Loucy (cell line): ENCODE measurements around the gene CLCN5.

Source experiments
- H2AFZ ChIP-seq: fragments of 200-600 bp; sonication (generic); 2 replicates; pipeline ENCODE4 v1.6.0; 2016; ENCODE audit warnings: antibody characterized with exemption, mild to moderate bottlenecking, low read length, moderate library complexity
- H3F3A ChIP-seq: fragments of 200-600 bp; 2 replicates; pipeline ENCODE4 v1.6.0; 2016; ENCODE audit warnings: antibody characterized with exemption, low read depth, mild to moderate bottlenecking
- H3K27me3 ChIP-seq: fragments of 200-600 bp; sonication (generic); 2 replicates; pipeline ENCODE4 v1.6.1; 2014; ENCODE audit warnings: low read length, mild to moderate bottlenecking; ENCODE audit not compliant: insufficient read depth, poor library complexity, severe bottlenecking
- H3K36me3 ChIP-seq: fragments of 200-600 bp; sonication (generic); 2 replicates; pipeline ENCODE4 v1.6.1; 2016; ENCODE audit warnings: low read length; ENCODE audit not compliant: insufficient read depth
- H3K4me1 ChIP-seq: fragments of 200-600 bp; sonication (generic); 2 replicates; pipeline ENCODE4 v1.5.1; 2014; ENCODE audit warnings: low read length, mild to moderate bottlenecking; ENCODE audit not compliant: insufficient read depth, poor library complexity, severe bottlenecking
- H3K4me2 ChIP-seq: fragments of 200-600 bp; sonication (generic); 2 replicates; pipeline ENCODE4 v1.6.0; 2014; ENCODE audit warnings: antibody characterized with exemption, low read length, low read depth, mild to moderate bottlenecking; ENCODE audit not compliant: poor library complexity, severe bottlenecking
- H3K4me3 ChIP-seq: fragments of 200-600 bp; sonication (generic); 2 replicates; pipeline ENCODE4 v1.5.1; 2014; ENCODE audit warnings: low read length, mild to moderate bottlenecking, mixed read lengths; ENCODE audit not compliant: poor library complexity, severe bottlenecking
- H3K79me2 ChIP-seq: fragments of 200-600 bp; sonication (generic); 2 replicates; pipeline ENCODE4 v1.6.1; 2014; ENCODE audit warnings: low read length; ENCODE audit not compliant: insufficient read depth
- H3K9ac ChIP-seq: fragments of 200-600 bp; sonication (generic); 2 replicates; pipeline ENCODE4 v1.6.0; 2014; ENCODE audit warnings: mild to moderate bottlenecking, low read depth, low read length, moderate library complexity; ENCODE audit not compliant: poor library complexity, severe bottlenecking
- H3K9me2 ChIP-seq: fragments of 200-600 bp; sonication (generic); replicated peaks from 2 replicates; pipeline ENCODE4 v1.6.1; 2016; ENCODE audit warnings: low read depth, low read length, mixed read lengths
- H3K9me3 ChIP-seq: fragments of 200-600 bp; sonication (generic); 2 replicates; pipeline ENCODE4 v1.6.1; 2014; ENCODE audit warnings: mild to moderate bottlenecking, antibody characterized with exemption, low read length, low read depth; ENCODE audit not compliant: insufficient read depth
- H4K20me1 ChIP-seq: fragments of 200-600 bp; sonication (generic); 2 replicates; pipeline ENCODE4 v1.6.0; 2014; ENCODE audit warnings: antibody characterized with exemption, low read length, mild to moderate bottlenecking; ENCODE audit not compliant: insufficient read depth, poor library complexity, severe bottlenecking
- EZH2phosphoT487 ChIP-seq: fragments of 200-600 bp; IDR thresholded peaks from 2 replicates; pipeline ENCODE4 v1.6.1; 2018; ENCODE audit warnings: antibody characterized with exemption, mild to moderate bottlenecking, moderate library complexity, borderline replicate concordance
- TF ChIP-seq, protein P1 (sequence below): fragments of 200-600 bp; sonication (generic); conservative IDR thresholded peaks from 2 replicates; pipeline ENCODE4 v1.5.1; 2014; ENCODE audit warnings: mild to moderate bottlenecking, antibody characterized with exemption, low read length

CLCN5 gene

GRCh38 chrX:50049228-50049627 lies 126.8 kb downstream of the CLCN5 start:
- H3F3A ChIP-seq, result no peaks in the 10 kb centered on the region
- no peak overlapping the region for H3K4me3 ChIP-seq
- no peaks in the 10 kb centered on the region for H3K27me3 ChIP-seq
- no peak overlapping the region for H3K9ac ChIP-seq
- no peaks in the 10 kb centered on the region for H3K4me1 ChIP-seq
- H2AFZ ChIP-seq, result no peak overlapping the region
- H4K20me1 ChIP-seq, result no peaks in the 10 kb centered on the region
- H3K9me3 ChIP-seq, result no peaks in the 10 kb centered on the region
- H3K36me3 ChIP-seq, result no peaks in the 10 kb centered on the region
- H3K4me2 ChIP-seq, result no peak overlapping the region
- no peaks in the 10 kb centered on the region for H3K9me2 ChIP-seq
- TF ChIP-seq, protein P1, sequence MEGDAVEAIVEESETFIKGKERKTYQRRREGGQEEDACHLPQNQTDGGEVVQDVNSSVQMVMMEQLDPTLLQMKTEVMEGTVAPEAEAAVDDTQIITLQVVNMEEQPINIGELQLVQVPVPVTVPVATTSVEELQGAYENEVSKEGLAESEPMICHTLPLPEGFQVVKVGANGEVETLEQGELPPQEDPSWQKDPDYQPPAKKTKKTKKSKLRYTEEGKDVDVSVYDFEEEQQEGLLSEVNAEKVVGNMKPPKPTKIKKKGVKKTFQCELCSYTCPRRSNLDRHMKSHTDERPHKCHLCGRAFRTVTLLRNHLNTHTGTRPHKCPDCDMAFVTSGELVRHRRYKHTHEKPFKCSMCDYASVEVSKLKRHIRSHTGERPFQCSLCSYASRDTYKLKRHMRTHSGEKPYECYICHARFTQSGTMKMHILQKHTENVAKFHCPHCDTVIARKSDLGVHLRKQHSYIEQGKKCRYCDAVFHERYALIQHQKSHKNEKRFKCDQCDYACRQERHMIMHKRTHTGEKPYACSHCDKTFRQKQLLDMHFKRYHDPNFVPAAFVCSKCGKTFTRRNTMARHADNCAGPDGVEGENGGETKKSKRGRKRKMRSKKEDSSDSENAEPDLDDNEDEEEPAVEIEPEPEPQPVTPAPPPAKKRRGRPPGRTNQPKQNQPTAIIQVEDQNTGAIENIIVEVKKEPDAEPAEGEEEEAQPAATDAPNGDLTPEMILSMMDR, result no peak
- no peak for TF ChIP-seq EZH2phosphoT487
- H3K79me2 ChIP-seq, result no peaks in the 10 kb centered on the region

GRCh38 chrX:50054147-50054546 lies 131.8 kb downstream of the CLCN5 start:
- Histone ChIP-seq H3K9me3 (no peaks in the 10 kb centered on the region), H3K9me2 (no peaks in the 10 kb centered on the region), H2AFZ (no peak overlapping the region), H3K4me3 (no peak overlapping the region), H3K36me3 (no peaks in the 10 kb centered on the region), H3K27me3 (no peaks in the 10 kb centered on the region), H3F3A (no peaks in the 10 kb centered on the region), H3K9ac (no peak overlapping the region), H4K20me1 (no peaks in the 10 kb centered on the region), H3K79me2 (no peaks in the 10 kb centered on the region), H3K4me1 (no peaks in the 10 kb centered on the region), H3K4me2 (no peak overlapping the region)
- TF ChIP-seq EZH2phosphoT487, result no peak
- TF ChIP-seq, protein P1, result no peak

DNA sequence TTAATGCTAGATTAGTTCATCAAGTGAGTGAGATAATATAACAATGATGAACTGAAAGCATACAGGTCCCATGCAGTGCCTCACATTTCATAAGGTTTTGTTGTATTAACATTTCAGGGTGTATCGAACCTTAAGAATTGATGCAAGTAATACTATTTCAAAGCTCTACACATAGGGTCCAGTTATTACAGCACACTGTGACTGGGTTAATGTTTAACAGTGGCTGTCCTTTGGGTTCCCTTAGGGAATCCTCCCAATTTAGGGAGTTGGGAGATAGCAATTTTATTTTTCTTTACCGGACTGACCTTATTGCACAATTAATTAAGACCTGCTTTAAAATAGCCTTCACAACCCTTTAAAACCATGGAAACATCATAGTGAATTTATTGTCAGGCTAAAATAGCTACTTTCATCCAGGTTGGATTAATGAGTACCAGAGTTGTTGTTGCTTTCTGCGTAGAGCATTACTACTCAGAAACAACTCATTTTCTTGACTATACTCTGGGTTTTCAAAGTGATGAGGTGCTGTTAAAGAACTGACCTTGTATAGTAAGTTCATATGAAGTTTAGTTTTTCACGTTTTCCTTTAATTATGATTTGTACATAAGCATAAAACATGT lies 144.0 kb downstream of the CLCN5 start:
- Histone ChIP-seq H3K4me2 (no peak overlapping the region), H4K20me1 (no peaks in the 10 kb centered on the region), H3K36me3 (no peaks in the 10 kb centered on the region), H3K9me2 (no peaks in the 10 kb centered on the region), H3K9ac (no peak overlapping the region), H3F3A (no peaks in the 10 kb centered on the region), H2AFZ (no peak overlapping the region), H3K4me3 (no peak overlapping the region), H3K27me3 (no peaks in the 10 kb centered on the region), H3K9me3 (no peaks in the 10 kb centered on the region), H3K4me1 (no peaks in the 10 kb centered on the region), H3K79me2 (no peaks in the 10 kb centered on the region)
- no peak for TF ChIP-seq EZH2phosphoT487
- TF ChIP-seq, protein P1, result no peak
